ENCODE results near the gene ZNF329. TPM values are rescaled to one million over a fixed set of nuclear protein-coding genes. Genes with fewer than 3 reads are reported as not detected.

The ZNF329 gene
- total and polyA plus RNA-seq, 2 of the 13 experiments (the other 11 are each of a cell fraction or from before 2014, with no cell fraction given): 3.8 to 9.6 TPM

DNA sequence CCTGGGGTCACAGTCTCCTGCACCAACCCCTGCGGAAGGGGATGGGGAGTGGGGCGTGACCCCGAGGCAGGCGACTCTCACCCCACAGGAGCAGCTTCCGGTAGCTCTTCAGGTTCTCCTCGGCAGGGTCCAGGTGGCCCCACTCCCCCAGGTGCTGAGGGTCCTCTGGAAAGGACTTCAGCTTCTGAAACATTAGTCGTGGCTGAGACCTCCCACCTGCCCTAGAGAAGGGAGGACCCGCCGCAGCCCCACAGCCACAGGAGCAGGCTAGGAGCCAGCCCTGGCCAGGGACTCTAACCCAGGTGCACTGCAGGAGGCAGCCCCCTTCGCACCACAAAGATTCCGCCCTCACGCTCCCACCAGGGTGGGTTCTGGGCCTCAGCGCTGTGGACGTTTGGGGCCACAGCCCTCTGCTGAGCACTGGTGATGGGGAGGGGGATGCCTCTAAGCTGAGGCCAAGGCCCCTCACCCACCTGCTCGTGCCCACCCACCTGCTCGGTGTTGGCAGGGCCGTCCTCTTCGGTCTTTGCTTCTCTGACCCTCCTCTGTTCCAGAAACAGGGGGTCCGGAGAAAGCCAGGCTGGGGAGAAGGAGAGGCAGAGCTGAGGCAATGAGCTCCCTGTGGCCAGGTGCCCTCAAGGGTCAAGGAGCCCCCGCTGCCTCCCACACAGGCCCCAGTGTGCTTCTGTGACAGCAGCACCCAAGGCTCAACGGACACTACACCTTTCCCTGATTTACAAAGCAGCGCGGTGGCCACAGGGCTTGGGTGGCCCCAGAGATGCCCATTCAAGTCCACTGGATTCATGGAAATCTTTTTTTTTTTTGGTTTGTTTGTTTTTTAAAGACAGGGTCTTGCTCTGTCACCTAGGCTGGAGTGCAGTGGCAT, 63.5 kb downstream of the ZNF329 start (continued):
- TF ChIP-seq ZSCAN21 (CRISPR knock-in tag; IDR thresholded peaks at IDR 0.05; ENCODE audit: borderline replicate concordance): no peak

DNA sequence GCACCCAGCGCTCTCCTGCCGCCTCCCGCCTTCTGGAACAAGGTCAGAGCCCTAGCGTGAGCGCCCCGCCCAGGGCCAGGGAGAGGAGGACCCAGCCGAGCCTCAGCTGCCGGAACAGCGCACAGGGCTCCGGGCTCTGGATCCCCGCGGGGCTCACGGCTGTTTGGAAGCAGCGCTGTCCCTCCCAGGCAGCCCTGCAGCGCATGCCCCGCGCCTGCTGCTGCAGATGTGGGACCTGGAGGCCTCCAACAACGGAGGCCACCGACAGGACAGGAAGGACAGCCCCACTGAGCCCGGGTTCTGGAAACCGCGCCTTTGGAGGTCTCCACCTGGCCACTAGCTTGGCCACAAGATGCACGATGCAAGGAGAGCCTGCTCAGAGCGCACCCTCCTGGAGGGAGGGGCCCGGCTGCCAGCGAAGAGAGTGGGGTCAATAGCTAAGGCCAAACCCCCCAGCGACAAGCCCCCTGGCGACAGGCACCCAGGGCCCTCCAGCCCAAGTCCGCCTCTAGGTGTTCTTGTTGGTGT, 65.2 kb downstream of the ZNF329 start:
- Histone ChIP-seq H3K9me3 (ENCODE audit: low read length) (peaks cover 88% of the 10 kb centered on the region), H2AFZ (ENCODE audit: low read length) (no peak overlapping the region), H3K27me3 (ENCODE audit: control insufficient read depth in 1 of 2, insufficient read depth in 2 of 2, low read length in 2 of 2) (no peaks in the 10 kb centered on the region), H4K20me1 (ENCODE audit: insufficient read depth, low read length) (no peaks in the 10 kb centered on the region), H3K9ac (ENCODE audit: insufficient read depth, low read depth, low read length) (no peak overlapping the region), H3K79me2 (ENCODE audit: insufficient read depth, low read length) (no peaks in the 10 kb centered on the region), H3K36me3 (replicated peaks in 1 of 2; ENCODE audit: control insufficient read depth in 1 of 2, insufficient read depth in 2 of 2, low read length in 2 of 2) (no peaks in the 10 kb centered on the region), H3K4me2 (ENCODE audit: low read depth, low read length) (no peak overlapping the region), H3K27ac (ENCODE audit: extremely low read length, insufficient read depth, low read length) (no peak overlapping the region), H3K4me3 (replicated peaks in 1 of 3; ENCODE audit: insufficient read depth in 1 of 3, low read depth in 2 of 3, low read length in 3 of 3) (no peak overlapping the region), H3K4me1 (ENCODE audit: insufficient read depth, low read length) (no peaks in the 10 kb centered on the region)
- POLR2A ChIA-PET: no interaction called here
- CTCF ChIA-PET (ENCODE audit: low intra/inter-chr PET ratio, low total read pairs): no interaction called here
- intact Hi-C loops (cut with micrococcal nuclease; ENCODE audit: unreplicated experiment): no loop called here
- ATAC-seq (no peak), DNase-seq (ENCODE audit: low spot score) (no peak), FAIRE-seq (no peak)
- WGBS (ENCODE audit: low lambda C conversion rate): no CpG with 5 or more reads among the region's 29 CpGs
- in situ Hi-C loops (cut with HindIII; ENCODE audit: extremely low pct_ligation_motif_present, low pct_unique_long_range_greater_than_20kb): no loop called here
- no TSS peak for BruUV-seq (replicated peaks)
- TF ChIP-seq, protein P1, sequence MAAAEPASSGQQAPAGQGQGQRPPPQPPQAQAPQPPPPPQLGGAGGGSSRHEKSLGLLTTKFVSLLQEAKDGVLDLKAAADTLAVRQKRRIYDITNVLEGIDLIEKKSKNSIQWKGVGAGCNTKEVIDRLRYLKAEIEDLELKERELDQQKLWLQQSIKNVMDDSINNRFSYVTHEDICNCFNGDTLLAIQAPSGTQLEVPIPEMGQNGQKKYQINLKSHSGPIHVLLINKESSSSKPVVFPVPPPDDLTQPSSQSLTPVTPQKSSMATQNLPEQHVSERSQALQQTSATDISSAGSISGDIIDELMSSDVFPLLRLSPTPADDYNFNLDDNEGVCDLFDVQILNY (CRISPR knock-in tag; conservative IDR thresholded peaks at IDR 0.05): no peak
- TF ChIP-seq ZNF230 (CRISPR knock-in tag; IDR thresholded peaks at IDR 0.05) (no peak), ZIK1 (CRISPR knock-in tag; IDR thresholded peaks at IDR 0.05; ENCODE audit: borderline replicate concordance, low read depth) (no peak), BRCA1 (CRISPR knock-in tag; IDR thresholded peaks at IDR 0.05) (no peak), KLF12 (CRISPR knock-in tag; IDR thresholded peaks at IDR 0.05; ENCODE audit: borderline replicate concordance) (no peak)
- TF ChIP-seq, protein P2, sequence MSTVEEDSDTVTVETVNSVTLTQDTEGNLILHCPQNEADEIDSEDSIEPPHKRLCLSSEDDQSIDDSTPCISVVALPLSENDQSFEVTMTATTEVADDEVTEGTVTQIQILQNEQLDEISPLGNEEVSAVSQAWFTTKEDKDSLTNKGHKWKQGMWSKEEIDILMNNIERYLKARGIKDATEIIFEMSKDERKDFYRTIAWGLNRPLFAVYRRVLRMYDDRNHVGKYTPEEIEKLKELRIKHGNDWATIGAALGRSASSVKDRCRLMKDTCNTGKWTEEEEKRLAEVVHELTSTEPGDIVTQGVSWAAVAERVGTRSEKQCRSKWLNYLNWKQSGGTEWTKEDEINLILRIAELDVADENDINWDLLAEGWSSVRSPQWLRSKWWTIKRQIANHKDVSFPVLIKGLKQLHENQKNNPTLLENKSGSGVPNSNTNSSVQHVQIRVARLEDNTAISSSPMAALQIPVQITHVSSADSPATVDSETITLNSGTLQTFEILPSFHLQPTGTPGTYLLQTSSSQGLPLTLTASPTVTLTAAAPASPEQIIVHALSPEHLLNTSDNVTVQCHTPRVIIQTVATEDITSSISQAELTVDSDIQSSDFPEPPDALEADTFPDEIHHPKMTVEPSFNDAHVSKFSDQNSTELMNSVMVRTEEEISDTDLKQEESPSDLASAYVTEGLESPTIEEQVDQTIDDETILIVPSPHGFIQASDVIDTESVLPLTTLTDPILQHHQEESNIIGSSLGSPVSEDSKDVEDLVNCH (CRISPR knock-in tag; IDR thresholded peaks at IDR 0.05): no peak
- TF ChIP-seq, protein P3, sequence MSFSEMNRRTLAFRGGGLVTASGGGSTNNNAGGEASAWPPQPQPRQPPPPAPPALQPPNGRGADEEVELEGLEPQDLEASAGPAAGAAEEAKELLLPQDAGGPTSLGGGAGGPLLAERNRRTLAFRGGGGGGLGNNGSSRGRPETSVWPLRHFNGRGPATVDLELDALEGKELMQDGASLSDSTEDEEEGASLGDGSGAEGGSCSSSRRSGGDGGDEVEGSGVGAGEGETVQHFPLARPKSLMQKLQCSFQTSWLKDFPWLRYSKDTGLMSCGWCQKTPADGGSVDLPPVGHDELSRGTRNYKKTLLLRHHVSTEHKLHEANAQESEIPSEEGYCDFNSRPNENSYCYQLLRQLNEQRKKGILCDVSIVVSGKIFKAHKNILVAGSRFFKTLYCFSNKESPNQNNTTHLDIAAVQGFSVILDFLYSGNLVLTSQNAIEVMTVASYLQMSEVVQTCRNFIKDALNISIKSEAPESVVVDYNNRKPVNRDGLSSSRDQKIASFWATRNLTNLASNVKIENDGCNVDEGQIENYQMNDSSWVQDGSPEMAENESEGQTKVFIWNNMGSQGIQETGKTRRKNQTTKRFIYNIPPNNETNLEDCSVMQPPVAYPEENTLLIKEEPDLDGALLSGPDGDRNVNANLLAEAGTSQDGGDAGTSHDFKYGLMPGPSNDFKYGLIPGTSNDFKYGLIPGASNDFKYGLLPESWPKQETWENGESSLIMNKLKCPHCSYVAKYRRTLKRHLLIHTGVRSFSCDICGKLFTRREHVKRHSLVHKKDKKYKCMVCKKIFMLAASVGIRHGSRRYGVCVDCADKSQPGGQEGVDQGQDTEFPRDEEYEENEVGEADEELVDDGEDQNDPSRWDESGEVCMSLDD (CRISPR knock-in tag; IDR thresholded peaks at IDR 0.05; ENCODE audit: borderline replicate concordance): no peak
- TF ChIP-seq, protein P4, sequence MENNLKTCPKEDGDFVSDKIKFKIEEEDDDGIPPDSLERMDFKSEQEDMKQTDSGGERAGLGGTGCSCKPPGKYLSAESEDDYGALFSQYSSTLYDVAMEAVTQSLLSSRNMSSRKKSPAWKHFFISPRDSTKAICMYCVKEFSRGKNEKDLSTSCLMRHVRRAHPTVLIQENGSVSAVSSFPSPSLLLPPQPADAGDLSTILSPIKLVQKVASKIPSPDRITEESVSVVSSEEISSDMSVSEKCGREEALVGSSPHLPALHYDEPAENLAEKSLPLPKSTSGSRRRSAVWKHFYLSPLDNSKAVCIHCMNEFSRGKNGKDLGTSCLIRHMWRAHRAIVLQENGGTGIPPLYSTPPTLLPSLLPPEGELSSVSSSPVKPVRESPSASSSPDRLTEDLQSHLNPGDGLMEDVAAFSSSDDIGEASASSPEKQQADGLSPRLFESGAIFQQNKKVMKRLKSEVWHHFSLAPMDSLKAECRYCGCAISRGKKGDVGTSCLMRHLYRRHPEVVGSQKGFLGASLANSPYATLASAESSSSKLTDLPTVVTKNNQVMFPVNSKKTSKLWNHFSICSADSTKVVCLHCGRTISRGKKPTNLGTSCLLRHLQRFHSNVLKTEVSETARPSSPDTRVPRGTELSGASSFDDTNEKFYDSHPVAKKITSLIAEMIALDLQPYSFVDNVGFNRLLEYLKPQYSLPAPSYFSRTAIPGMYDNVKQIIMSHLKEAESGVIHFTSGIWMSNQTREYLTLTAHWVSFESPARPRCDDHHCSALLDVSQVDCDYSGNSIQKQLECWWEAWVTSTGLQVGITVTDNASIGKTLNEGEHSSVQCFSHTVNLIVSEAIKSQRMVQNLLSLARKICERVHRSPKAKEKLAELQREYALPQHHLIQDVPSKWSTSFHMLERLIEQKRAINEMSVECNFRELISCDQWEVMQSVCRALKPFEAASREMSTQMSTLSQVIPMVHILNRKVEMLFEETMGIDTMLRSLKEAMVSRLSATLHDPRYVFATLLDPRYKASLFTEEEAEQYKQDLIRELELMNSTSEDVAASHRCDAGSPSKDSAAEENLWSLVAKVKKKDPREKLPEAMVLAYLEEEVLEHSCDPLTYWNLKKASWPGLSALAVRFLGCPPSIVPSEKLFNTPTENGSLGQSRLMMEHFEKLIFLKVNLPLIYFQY (CRISPR knock-in tag; IDR thresholded peaks at IDR 0.05; ENCODE audit: borderline replicate concordance): no peak
